Esophagus muscularis mucosa (tissue), 4 donors: ENCODE measurements around the gene TSLP. TPM values are rescaled to one million over a fixed set of nuclear protein-coding genes. Genes with fewer than 3 reads are reported as not detected.

ENCODE experiments used
- DNase-seq: peaks from one replicate; pipeline ENCODE4 v3.0.0-alpha.2; 2017; ENCODE audit errors: extremely low spot score
- H3K27ac ChIP-seq, 4 donors: fragments of 200-600 bp; sonication (generic); replicated peaks in 1 of 4; 1 replicate in 3 of 4; 2 replicates in 1 of 4; pipeline ENCODE4 v1.5.1; 2016 to 2019; ENCODE audit warnings: mild to moderate bottlenecking in 1 of 4
- H3K27me3 ChIP-seq, 4 donors: fragments of 200-600 bp; sonication (generic); one replicate each; pipeline versions ENCODE4 v1.5.1 to v1.6.0; 2016 to 2019
- H3K36me3 ChIP-seq, 4 donors: fragments of 200-600 bp; sonication (generic); one replicate each; pipeline ENCODE4 v1.5.1; 2016 to 2019
- H3K4me1 ChIP-seq, 4 donors: fragments of 200-600 bp; sonication (generic); one replicate each; pipeline ENCODE4 v1.5.1; 2016 to 2019
- H3K4me3 ChIP-seq, 4 donors: fragments of 200-600 bp; sonication (generic); 1 replicate in 2 of 4; 2 replicates in 2 of 4; pipeline ENCODE4 v1.5.1; 2016 to 2019; ENCODE audit warnings: mild to moderate bottlenecking in 4 of 4, moderate library complexity in 1 of 4
- H3K9me3 ChIP-seq, 4 donors: fragments of 200-600 bp; sonication (generic); 1 replicate in 3 of 4; 2 replicates in 1 of 4; pipeline ENCODE4 v1.5.1; 2016 to 2019
- EP300 ChIP-seq: sonication (generic); formaldehyde crosslinking; IDR thresholded peaks from one replicate; pipeline ENCODE4 v1.6.1; 2017; ENCODE audit warnings: antibody characterized with exemption
- POLR2A ChIP-seq: fragments of 450-650 bp; IDR thresholded peaks from one replicate; pipeline ENCODE4 v1.6.1; 2017; ENCODE audit warnings: antibody characterized with exemption, moderate library complexity, mild to moderate bottlenecking, low read depth
- POLR2AphosphoS5 ChIP-seq, 2 donors: sonication (generic); formaldehyde crosslinking; IDR thresholded peaks; one replicate each; pipeline ENCODE4 v1.6.1; 2017; ENCODE audit warnings: antibody characterized with exemption in 2 of 2
- WGBS: methylation state at CpG from one replicate; pipeline ENCODE4 v1.1.5; 2018; 5-methylcytosine and 5-hydroxymethylcytosine counted together
- intact Hi-C: fragments of 100-400 bp; cut with DNase I; formaldehyde crosslinking; loops from one replicate; pipeline ENCODE4 v1.15.1; 2023
- total RNA-seq, 4 donors: library from RNA; depleted of rRNA; stranded (reverse); fragments of >200 nt; gene quantifications; one replicate each; pipeline versions ENCODE4 v1.1.0 to v1.2.1, GENCODE V29; 2016
- TF ChIP-seq, protein P1 (sequence below), 3 experiments: fragments of 200-600 bp in 2 of 3; fragments of 450-650 bp in 1 of 3; sonication (generic) in 2 of 3; IDR thresholded peaks; one replicate each; pipeline ENCODE4 v1.5.1; 2017 to 2019; ENCODE audit warnings: antibody characterized with exemption in 3 of 3, mild to moderate bottlenecking in 2 of 3, moderate library complexity in 1 of 3

TSLP gene
- total RNA-seq, 4 donors from 2014 or later, result 0.83 to 2.9 (median 1.6) TPM

DNA sequence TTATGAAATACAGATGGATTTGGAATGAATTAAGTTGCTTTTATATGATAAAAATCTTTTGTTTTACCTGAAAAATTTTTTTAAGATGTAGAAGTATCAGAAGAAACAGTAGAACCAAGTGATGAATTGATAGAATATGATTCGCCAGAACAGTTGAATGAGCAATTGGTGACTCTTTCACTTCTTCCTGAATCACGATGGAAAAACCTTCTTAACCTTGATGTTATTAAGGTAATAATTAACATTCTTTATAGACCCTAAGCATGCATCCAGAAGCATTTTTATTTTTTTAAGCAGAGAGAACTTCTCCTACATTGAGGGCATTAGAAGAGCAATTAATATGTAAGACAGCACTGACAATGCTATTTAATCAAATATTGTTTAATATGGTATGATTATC lies 49.4 kb downstream of the TSLP start:
- DNase-seq, result no peak
- intact Hi-C loops, result no loop called here
- Histone ChIP-seq H3K4me3 (no peak overlapping the region), H3K9me3 (no peaks in the 10 kb centered on the region), H3K27ac (no peak overlapping the region), H3K36me3 (peaks cover 42 to 99% (median 69%) of the 10 kb centered on the region in 4 donors), H3K4me1 (no peaks in the 10 kb centered on the region), H3K27me3 (no peaks in the 10 kb centered on the region)
- TF ChIP-seq EP300, result no peak
- TF ChIP-seq, protein P1, sequence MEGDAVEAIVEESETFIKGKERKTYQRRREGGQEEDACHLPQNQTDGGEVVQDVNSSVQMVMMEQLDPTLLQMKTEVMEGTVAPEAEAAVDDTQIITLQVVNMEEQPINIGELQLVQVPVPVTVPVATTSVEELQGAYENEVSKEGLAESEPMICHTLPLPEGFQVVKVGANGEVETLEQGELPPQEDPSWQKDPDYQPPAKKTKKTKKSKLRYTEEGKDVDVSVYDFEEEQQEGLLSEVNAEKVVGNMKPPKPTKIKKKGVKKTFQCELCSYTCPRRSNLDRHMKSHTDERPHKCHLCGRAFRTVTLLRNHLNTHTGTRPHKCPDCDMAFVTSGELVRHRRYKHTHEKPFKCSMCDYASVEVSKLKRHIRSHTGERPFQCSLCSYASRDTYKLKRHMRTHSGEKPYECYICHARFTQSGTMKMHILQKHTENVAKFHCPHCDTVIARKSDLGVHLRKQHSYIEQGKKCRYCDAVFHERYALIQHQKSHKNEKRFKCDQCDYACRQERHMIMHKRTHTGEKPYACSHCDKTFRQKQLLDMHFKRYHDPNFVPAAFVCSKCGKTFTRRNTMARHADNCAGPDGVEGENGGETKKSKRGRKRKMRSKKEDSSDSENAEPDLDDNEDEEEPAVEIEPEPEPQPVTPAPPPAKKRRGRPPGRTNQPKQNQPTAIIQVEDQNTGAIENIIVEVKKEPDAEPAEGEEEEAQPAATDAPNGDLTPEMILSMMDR (IDR thresholded peaks at IDR 0.05), result no peak
- no peak for TF ChIP-seq POLR2A
- no peak for TF ChIP-seq POLR2AphosphoS5 (IDR thresholded peaks at IDR 0.05)
- WGBS, result 87% methylated on average over 2 of the region's 2 CpGs

DNA sequence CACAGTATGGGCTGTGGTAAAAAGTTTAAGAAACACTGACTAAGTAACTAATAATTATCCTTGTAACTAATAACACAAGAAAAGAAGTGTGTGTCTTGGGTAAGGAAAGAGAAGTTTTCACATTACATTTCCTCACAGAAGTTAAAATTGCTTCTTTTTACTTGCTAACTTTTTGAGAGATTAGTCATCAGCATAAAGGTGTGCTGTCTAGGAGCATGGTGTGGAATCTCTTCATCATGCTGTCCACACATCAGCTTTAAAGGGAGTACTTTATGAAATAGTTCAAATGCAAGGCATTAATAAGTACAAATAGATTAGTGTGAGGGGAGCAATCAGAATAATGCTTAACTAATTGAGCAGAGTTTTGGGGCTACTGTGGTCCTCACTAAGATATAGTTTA lies 50.4 kb downstream of the TSLP start:
- Histone ChIP-seq H3K4me1 (no peaks in the 10 kb centered on the region), H3K27me3 (no peaks in the 10 kb centered on the region), H3K9me3 (no peaks in the 10 kb centered on the region), H3K4me3 (no peak overlapping the region), H3K27ac (no peak overlapping the region), H3K36me3 (peaks cover 50 to 100% (median 72%) of the 10 kb centered on the region in 4 donors)
- no peak for DNase-seq
- intact Hi-C loops, result no loop called here
- TF ChIP-seq POLR2AphosphoS5 (IDR thresholded peaks at IDR 0.05) (no peak), EP300 (no peak), POLR2A (no peak)
- TF ChIP-seq, protein P1 (IDR thresholded peaks at IDR 0.05), result no peak

DNA sequence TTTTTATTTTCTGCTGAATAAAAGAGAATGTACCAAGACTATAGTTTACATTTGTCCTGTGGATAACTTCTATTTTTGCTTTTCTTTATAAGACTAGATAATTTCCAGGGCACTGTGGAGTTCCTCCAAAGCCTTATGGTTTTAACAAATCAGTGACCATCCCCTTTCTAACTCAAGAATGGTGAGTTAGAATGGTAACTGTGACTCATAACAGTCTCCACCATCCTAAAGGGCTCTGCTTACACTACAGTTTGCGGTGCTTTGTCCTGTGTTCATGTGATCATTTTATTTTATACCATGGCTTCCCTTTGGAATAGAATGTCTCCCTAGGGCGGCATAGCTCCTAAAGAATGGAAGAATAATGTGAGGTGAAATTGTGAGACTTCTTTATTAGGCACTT lies 50.9 kb downstream of the TSLP start:
- DNase-seq, result no peak
- TF ChIP-seq POLR2A (no peak), POLR2AphosphoS5 (IDR thresholded peaks at IDR 0.05) (no peak), EP300 (no peak)
- TF ChIP-seq, protein P1 (IDR thresholded peaks at IDR 0.05), result no peak
- Histone ChIP-seq H3K4me3 (no peak overlapping the region), H3K27ac (no peak overlapping the region), H3K4me1 (no peaks in the 10 kb centered on the region), H3K36me3 (peaks cover 47 to 100% (median 72%) of the 10 kb centered on the region in 4 donors), H3K9me3 (no peaks in the 10 kb centered on the region), H3K27me3 (no peaks in the 10 kb centered on the region)
- 50% methylated on average over 2 of the region's 2 CpGs for WGBS
- intact Hi-C loops, result no loop called here

DNA sequence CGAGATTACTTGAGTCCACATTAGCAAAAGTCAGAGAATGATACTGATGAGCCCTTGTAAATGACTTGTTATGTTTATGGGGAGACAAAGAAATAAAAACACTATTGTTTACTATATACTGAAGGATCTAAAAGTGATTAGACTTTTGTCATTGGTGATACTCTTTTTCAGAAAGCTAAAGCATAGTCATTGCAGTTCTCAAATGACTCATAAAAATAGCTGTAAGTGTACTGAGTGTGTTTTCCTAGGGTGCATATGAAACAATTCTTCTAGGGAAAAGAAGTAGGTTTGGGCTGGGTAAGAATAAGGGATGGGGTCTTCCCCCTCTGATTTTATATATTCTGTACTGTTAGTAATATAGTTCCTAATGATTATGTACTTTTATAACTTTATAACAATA lies 53.3 kb downstream of the TSLP start:
- peaks cover 42 to 83% (median 66%) of the 10 kb centered on the region in 4 donors for H3K36me3 ChIP-seq
- WGBS, result 100% methylated on average over 1 of the region's 1 CpG
- H3K27ac ChIP-seq, result no peak overlapping the region
- no peaks in the 10 kb centered on the region for H3K9me3 ChIP-seq
- no peaks in the 10 kb centered on the region for H3K27me3 ChIP-seq
- intact Hi-C loops, result no loop called here
- no peaks in the 10 kb centered on the region for H3K4me1 ChIP-seq
- no peak for TF ChIP-seq POLR2A
- TF ChIP-seq, protein P1 (IDR thresholded peaks at IDR 0.05), result no peak
- TF ChIP-seq EP300, result no peak
- no peak overlapping the region for H3K4me3 ChIP-seq
- no peak for DNase-seq

- TF ChIP-seq POLR2AphosphoS5 (IDR thresholded peaks at IDR 0.05) (no peak), POLR2A (no peak), EP300 (no peak)
- TF ChIP-seq, protein P1 (IDR thresholded peaks at IDR 0.05), result no peak
- Histone ChIP-seq H3K9me3 (no peaks in the 10 kb centered on the region), H3K27me3 (no peaks in the 10 kb centered on the region), H3K27ac (no peak overlapping the region), H3K36me3 (peaks cover 28 to 62% (median 47%) of the 10 kb centered on the region in 4 donors), H3K4me3 (no peak overlapping the region), H3K4me1 (no peaks in the 10 kb centered on the region)
- WGBS, result 90% methylated on average over 3 of the region's 3 CpGs
- DNase-seq, result no peak
- intact Hi-C loops, result no loop called here
Observed at GRCh38 chr5:111126896-111127295, 55.4 kb downstream of the TSLP start.
